Sigmoid colon (tissue), 7 donors: ENCODE data around the gene CLDN15. TPM values are rescaled to one million over a fixed set of nuclear protein-coding genes. Genes with fewer than 3 reads are reported as not detected.
A peak's percentile ranks its signal among the peaks of the same experiment; 100 is the strongest.

Experiments used
- DNase-seq: peaks from one replicate; pipeline ENCODE4 v3.0.0-alpha.2; 2019
- H3K27ac ChIP-seq, 4 donors: fragments of 200-600 bp; sonication (generic); one replicate each; pipeline ENCODE4 v1.5.1; 2016 to 2019; ENCODE audit warnings: mild to moderate bottlenecking in 1 of 4
- H3K27me3 ChIP-seq, 3 donors: fragments of 200-600 bp; sonication (generic); one replicate each; pipeline ENCODE4 v1.5.1; 2019; ENCODE audit warnings: mild to moderate bottlenecking in 1 of 3
- H3K36me3 ChIP-seq, 4 donors: fragments of 200-600 bp; sonication (generic); one replicate each; pipeline ENCODE4 v1.5.1; 2016 to 2019
- H3K4me1 ChIP-seq, 4 donors: fragments of 200-600 bp; sonication (generic); one replicate each; pipeline ENCODE4 v1.5.1; 2017 to 2019
- H3K4me3 ChIP-seq, 4 donors: fragments of 200-600 bp; sonication (generic); one replicate each; pipeline ENCODE4 v1.5.1; 2017 to 2019; ENCODE audit warnings: mild to moderate bottlenecking in 2 of 4, moderate library complexity in 1 of 4
- H3K9me3 ChIP-seq, 4 donors: fragments of 200-600 bp in 3 of 4; sonication (generic) in 3 of 4; one replicate each; pipeline versions ENCODE4 v1.5.1 to v1.6.1; 2013 to 2019
- CTCF ChIP-seq, 4 experiments: fragments of 450-650 bp in 3 of 4; fragments of 200-600 bp in 1 of 4; IDR thresholded peaks; one replicate each; pipeline ENCODE4 v1.5.1; 2016 to 2019; ENCODE audit warnings: antibody characterized with exemption in 4 of 4, mild to moderate bottlenecking in 3 of 4, moderate library complexity in 2 of 4
- EP300 ChIP-seq, 4 donors: sonication (generic); formaldehyde crosslinking; IDR thresholded peaks; one replicate each; pipeline ENCODE4 v1.6.1; 2017; ENCODE audit warnings: antibody characterized with exemption in 4 of 4
- POLR2A ChIP-seq, 2 donors: fragments of 450-650 bp; IDR thresholded peaks; one replicate each; pipeline ENCODE4 v1.6.1; 2016; ENCODE audit warnings: antibody characterized with exemption in 2 of 2, mild to moderate bottlenecking in 2 of 2, moderate library complexity in 2 of 2
- POLR2AphosphoS5 ChIP-seq, 4 donors: sonication (generic); formaldehyde crosslinking; IDR thresholded peaks; one replicate each; pipeline ENCODE4 v1.6.1; 2017; ENCODE audit warnings: antibody characterized with exemption in 4 of 4
- WGBS, 2 donors: extraction: QIAGEN DNeasy Blood & Tissue Kit; methylation state at CpG; one replicate each; pipeline ENCODE4 v1.1.7; 2013; 5-methylcytosine and 5-hydroxymethylcytosine counted together
- intact Hi-C: fragments of 100-400 bp; cut with DNase I; formaldehyde crosslinking; loops from one replicate; pipeline ENCODE4 v1.15.1; 2023
- polyA plus RNA-seq, 3 donors: library from polyadenylated mRNA; stranded (reverse); fragments of 200-250 nt; gene quantifications; one replicate each; pipeline ENCODE4 v1.2.3, GENCODE V29; 2013
- total RNA-seq, 4 donors: library from RNA; depleted of rRNA; stranded (reverse); fragments of >200 nt; gene quantifications; one replicate each; pipeline ENCODE4 v1.1.0, GENCODE V29; 2016
- donor health status: healthy with polysubstance abuse.
- donor health status: Bipolar disorder and iron deficiency.
- donor health status: healthy.

Gene CLDN15
- total and polyA plus RNA-seq, 7 donors: 2.5 to 16.3 (median 4.9) TPM

DNA sequence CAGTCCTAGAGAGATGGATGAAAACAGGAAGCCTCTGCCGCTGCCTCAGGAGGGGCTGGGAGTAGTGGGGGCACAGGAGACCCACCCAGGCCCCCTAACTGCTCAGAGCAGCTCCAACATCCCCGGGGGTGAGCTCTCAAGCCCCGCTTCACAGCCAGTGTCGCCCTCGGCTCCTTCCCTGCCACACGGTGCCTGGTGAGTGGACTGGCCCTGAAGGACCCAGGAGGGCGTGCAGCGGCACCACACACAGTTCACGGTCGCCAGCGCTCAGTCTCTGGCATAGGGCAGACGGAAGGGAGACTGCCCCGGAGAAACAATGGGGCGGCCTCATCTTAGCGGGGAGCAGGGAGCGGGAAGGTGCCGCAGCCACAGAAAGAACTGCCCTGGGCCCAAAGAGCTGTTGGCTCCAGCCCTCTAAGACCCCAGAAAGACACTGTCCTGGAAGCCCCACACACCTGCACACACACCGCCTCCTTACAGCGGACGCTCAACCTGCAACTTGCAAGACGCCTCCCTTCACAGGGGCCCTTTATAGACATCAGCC lies 1.2 kb downstream of the CLDN15 start:
- 15 to 54% methylated on average over 21 of the region's 21 CpGs for WGBS, 2 donors
- intact Hi-C loops: no loop called here
- Histone ChIP-seq H3K9me3 (no peaks in the 10 kb centered on the region), H3K27me3 (peaks cover 0 to 11% (median 0%) of the 10 kb centered on the region in 3 donors), H3K4me1 (peaks cover 0 to 32% (median 27%) of the 10 kb centered on the region in 4 donors), H3K36me3 (peaks cover 19 to 46% (median 27%) of the 10 kb centered on the region in 4 donors), H3K27ac (peak overlapping the region in 1 of 4 donors; percentile 68), H3K4me3 (no peak overlapping the region)
- no peak for TF ChIP-seq EP300 (IDR thresholded peaks at IDR 0.05)
- no peak for TF ChIP-seq CTCF (IDR thresholded peaks at IDR 0.05)
- TF ChIP-seq POLR2A (IDR thresholded peaks at IDR 0.05): no peak
- no peak for TF ChIP-seq POLR2AphosphoS5 (IDR thresholded peaks at IDR 0.05)
- no peak for DNase-seq

DNA sequence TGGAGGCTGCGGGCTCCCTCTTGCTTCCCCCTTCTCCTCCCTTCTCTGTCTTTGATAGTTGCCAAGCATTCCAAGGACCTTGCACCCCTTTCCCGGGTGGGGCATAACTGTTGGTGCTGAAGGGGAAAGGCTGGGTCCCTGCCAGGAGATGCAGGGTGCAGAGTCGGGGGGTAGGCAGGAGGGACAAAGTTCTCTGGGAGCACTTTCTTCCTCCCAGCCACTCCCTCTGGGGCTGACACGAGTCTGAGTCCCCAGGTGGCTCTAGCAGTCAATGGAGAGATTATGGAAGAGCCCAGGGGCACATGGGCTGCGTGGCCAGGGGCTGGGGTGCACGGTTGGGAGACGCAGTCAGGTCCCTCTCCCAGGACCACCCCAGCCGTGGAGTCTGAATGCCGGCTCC lies 2.1 kb downstream of the CLDN15 start:
- H3K4me1 ChIP-seq: peaks cover 0 to 32% (median 27%) of the 10 kb centered on the region in 4 donors
- no peak for TF ChIP-seq CTCF (IDR thresholded peaks at IDR 0.05)
- no peak for TF ChIP-seq POLR2AphosphoS5 (IDR thresholded peaks at IDR 0.05)
- no peak for TF ChIP-seq EP300 (IDR thresholded peaks at IDR 0.05)
- TF ChIP-seq POLR2A (IDR thresholded peaks at IDR 0.05): no peak
- DNase-seq: no peak
- H3K4me3 ChIP-seq: no peak overlapping the region
- 21 to 57% methylated on average over 9 of the region's 9 CpGs for WGBS, 2 donors
- intact Hi-C loops: no loop called here
- no peaks in the 10 kb centered on the region for H3K9me3 ChIP-seq
- no peak overlapping the region for H3K27ac ChIP-seq
- H3K36me3 ChIP-seq: peaks cover 15 to 39% (median 22%) of the 10 kb centered on the region in 4 donors
- H3K27me3 ChIP-seq: peaks cover 0 to 11% (median 0%) of the 10 kb centered on the region in 3 donors

- Histone ChIP-seq H3K9me3 (no peaks in the 10 kb centered on the region), H3K4me1 (peaks cover 0 to 32% (median 27%) of the 10 kb centered on the region in 4 donors), H3K27me3 (peaks cover 0 to 11% (median 0%) of the 10 kb centered on the region in 3 donors), H3K27ac (no peak overlapping the region), H3K4me3 (no peak overlapping the region), H3K36me3 (peaks cover 10 to 34% (median 17%) of the 10 kb centered on the region in 4 donors)
- WGBS, 2 donors: 21 to 69% methylated on average over 11 of the region's 11 CpGs
- no peak for DNase-seq
- TF ChIP-seq CTCF (IDR thresholded peaks at IDR 0.05): no peak
- no peak for TF ChIP-seq POLR2A (IDR thresholded peaks at IDR 0.05)
- no peak for TF ChIP-seq EP300 (IDR thresholded peaks at IDR 0.05)
- TF ChIP-seq POLR2AphosphoS5 (IDR thresholded peaks at IDR 0.05): no peak
- intact Hi-C loops: no loop called here
Measured at GRCh38 chr7:101235050-101235449, 2.6 kb downstream of the CLDN15 start.

GRCh38 chr7:101234636-101235035 lies 3.0 kb downstream of the CLDN15 start:
- 34 to 81% methylated on average over 5 of the region's 5 CpGs for WGBS, 2 donors
- Histone ChIP-seq H3K27me3 (peaks cover 0 to 11% (median 0%) of the 10 kb centered on the region in 3 donors), H3K36me3 (peaks cover 8 to 32% (median 13%) of the 10 kb centered on the region in 4 donors), H3K4me1 (peaks cover 0 to 32% (median 27%) of the 10 kb centered on the region in 4 donors), H3K9me3 (no peaks in the 10 kb centered on the region), H3K4me3 (no peak overlapping the region), H3K27ac (no peak overlapping the region)
- intact Hi-C loops: no loop called here
- TF ChIP-seq EP300 (IDR thresholded peaks at IDR 0.05) (no peak), CTCF (IDR thresholded peaks at IDR 0.05) (no peak), POLR2A (IDR thresholded peaks at IDR 0.05) (no peak), POLR2AphosphoS5 (IDR thresholded peaks at IDR 0.05) (no peak)
- DNase-seq: no peak
